Rectal smooth muscle tissue (tissue), 1 donor: ENCODE measurements around the gene EPS8.

Experiments
- H3K27ac ChIP-seq: one replicate; pipeline ENCODE4 v1.7.0; 2013; ENCODE audit warnings: low read depth, low read length, inconsistent platforms
- H3K27me3 ChIP-seq: one replicate; pipeline ENCODE4 v1.7.0; 2013; ENCODE audit warnings: low read length; ENCODE audit not compliant: control insufficient read depth, insufficient read depth
- H3K36me3 ChIP-seq: one replicate; pipeline ENCODE4 v1.7.0; 2013; ENCODE audit warnings: low read length; ENCODE audit not compliant: control insufficient read depth, insufficient read depth
- H3K4me1 ChIP-seq: one replicate; pipeline ENCODE4 v1.7.0; 2013; ENCODE audit warnings: low read length; ENCODE audit not compliant: control insufficient read depth, insufficient read depth
- H3K4me3 ChIP-seq: one replicate; pipeline ENCODE4 v1.7.0; 2013; ENCODE audit warnings: low read length
- H3K9ac ChIP-seq: one replicate; pipeline ENCODE4 v1.7.0; 2013; ENCODE audit warnings: low read length

EPS8 gene

DNA sequence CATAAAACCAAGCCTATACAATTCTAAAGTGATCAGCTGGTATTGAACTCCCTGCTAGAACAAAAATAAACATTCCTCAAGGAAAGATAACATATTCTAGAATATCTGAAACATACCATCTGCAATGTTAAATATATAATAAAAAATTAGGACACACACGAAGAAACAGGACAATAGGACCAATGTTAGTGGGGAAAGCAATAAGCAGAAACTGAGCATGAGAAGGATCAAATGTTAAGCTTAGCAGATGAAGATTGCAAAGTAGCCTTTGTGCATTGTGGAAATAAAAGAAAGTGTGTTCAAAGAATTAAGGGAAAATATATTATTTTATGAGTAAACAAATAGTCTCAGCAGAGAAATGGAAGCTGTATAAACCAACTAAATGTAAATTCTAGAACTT is 180.8 kb downstream of the EPS8 start:
- Histone ChIP-seq H3K27ac (no peak overlapping the region), H3K4me1 (no peaks in the 10 kb centered on the region), H3K36me3 (no peaks in the 10 kb centered on the region), H3K4me3 (no peak overlapping the region), H3K9ac (no peak overlapping the region), H3K27me3 (no peaks in the 10 kb centered on the region)

DNA sequence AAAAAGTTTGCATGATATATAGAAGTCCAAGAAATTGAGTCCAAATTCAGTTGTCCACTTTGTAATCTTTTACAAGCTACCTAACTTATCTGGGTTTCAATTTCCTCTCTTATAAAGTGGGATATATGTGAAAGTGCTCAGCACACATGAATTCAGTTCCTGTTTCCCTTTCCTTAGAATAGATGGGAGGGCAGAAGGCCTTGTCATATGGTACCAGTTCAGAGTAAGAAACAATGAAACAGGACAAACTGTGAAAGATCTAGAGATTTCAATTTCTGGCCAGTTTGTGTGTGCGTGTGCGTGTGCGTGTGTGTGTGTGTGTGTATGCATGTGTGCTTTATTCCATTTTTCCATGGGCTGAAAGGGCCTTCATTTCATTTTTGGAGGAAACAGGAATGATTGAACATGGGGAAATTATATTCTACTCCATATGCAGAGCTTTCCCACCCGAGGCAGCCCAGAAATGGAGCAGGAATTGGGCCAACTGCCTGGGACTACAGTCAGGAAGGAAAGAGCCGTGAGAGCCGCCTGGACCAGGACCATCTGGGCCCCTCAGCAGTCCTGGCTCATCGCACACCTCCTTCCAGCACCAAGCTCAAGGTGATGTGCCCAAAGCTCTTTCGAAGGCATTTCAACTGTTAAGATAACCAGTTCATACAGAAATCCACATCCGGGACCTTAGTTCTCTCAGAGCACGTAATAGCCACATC is 183.2 kb downstream of the EPS8 start:
- H3K9ac ChIP-seq, result no peak overlapping the region
- H3K4me3 ChIP-seq, result no peak overlapping the region
- no peaks in the 10 kb centered on the region for H3K27me3 ChIP-seq
- H3K27ac ChIP-seq, result no peak overlapping the region
- no peaks in the 10 kb centered on the region for H3K4me1 ChIP-seq
- no peaks in the 10 kb centered on the region for H3K36me3 ChIP-seq

DNA sequence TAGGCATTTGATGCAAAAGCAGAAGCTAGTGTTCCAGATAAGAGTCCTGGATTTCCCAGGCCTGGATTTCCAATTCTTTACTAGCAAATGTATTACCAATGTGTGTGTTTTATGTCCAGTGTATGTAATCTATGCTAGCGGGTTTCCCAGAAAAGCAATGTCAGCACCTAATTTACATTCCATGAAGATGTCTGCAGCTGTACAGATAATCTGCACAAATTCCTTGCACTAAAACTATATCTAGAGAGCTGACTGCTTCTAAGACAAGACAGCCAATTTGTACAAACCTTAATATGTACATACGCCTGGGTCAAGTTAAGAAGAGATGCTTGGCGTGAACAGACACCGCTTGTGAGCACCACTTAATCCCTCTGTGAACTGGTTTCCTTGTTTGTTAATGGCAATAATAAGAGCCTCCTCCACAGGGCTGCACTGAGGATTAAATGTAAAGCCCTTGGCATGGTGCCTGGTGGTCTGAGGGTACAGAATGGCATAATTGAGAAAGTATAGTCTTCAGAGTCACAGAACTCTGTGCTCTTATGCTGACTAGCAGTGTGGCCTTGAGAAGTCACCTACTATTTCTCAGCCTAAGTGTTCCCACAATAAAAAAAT is 185.6 kb downstream of the EPS8 start:
- no peaks in the 10 kb centered on the region for H3K4me1 ChIP-seq
- H3K27me3 ChIP-seq, result no peaks in the 10 kb centered on the region
- H3K4me3 ChIP-seq, result no peak overlapping the region
- H3K36me3 ChIP-seq, result no peaks in the 10 kb centered on the region
- H3K9ac ChIP-seq, result no peak overlapping the region
- H3K27ac ChIP-seq, result no peak overlapping the region

DNA sequence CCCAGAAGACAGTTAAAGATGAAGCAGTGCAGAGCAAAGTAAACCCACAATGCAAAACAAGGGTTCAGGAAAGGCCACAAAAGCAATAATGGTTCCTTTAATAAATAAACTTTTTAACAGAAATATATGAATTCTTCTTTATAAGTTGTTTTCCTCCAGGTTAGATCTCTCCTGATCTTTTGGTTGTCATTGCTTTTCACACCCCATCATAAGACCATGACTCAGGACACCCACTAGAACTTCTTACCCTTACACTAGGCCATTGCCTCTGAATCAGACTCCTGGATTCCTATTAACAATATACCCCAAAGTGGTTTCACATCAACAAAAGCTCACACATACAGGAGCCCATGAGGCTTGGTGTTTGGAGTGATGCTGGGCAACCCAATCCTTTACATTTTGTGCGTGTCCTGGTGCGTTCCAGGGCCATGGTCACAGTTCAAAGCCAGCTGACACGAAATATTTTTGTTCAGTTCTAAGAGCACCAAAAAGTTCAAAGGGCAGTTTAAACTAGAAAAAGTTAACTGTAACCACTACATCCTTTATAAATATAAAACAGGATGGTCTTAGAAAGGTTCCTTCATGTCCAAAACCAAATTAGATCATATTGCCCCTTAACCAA is 187.0 kb downstream of the EPS8 start:
- no peaks in the 10 kb centered on the region for H3K36me3 ChIP-seq

DNA sequence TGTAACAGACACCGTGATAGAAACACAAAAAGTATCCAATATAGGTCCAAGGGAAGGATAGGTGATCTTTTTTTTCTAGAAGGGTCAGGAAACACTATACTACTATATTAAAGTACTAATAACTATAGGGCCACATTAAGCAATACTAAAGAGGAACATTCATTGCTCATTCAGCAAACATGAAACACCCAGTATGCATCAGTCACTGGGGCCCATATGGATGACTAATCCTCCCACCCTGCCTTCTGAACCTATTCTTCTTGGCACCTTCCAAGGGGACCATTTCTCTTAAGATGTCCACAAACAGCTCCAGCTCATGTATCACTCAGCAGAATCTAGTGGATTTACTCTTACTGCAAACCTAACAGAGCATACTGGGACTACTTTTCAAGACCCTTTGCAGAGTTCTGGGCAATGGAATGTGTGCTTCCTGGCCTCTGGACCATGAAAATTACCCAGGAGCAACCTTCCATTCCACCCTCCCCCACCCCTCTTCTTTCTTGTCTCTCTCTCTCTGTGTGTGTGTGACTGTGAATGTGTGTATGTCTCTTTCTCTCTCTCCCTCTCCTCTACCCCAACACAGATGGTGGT is 187.9 kb downstream of the EPS8 start:
- Histone ChIP-seq H3K4me3 (no peak overlapping the region), H3K9ac (no peak overlapping the region), H3K27me3 (no peaks in the 10 kb centered on the region), H3K27ac (no peak overlapping the region), H3K4me1 (no peaks in the 10 kb centered on the region), H3K36me3 (no peaks in the 10 kb centered on the region)

More for the DNA sequence above, 187.0 kb downstream of the EPS8 start:
- Histone ChIP-seq H3K9ac (no peak overlapping the region), H3K27ac (no peak overlapping the region), H3K27me3 (no peaks in the 10 kb centered on the region), H3K4me3 (no peak overlapping the region), H3K4me1 (no peaks in the 10 kb centered on the region)

DNA sequence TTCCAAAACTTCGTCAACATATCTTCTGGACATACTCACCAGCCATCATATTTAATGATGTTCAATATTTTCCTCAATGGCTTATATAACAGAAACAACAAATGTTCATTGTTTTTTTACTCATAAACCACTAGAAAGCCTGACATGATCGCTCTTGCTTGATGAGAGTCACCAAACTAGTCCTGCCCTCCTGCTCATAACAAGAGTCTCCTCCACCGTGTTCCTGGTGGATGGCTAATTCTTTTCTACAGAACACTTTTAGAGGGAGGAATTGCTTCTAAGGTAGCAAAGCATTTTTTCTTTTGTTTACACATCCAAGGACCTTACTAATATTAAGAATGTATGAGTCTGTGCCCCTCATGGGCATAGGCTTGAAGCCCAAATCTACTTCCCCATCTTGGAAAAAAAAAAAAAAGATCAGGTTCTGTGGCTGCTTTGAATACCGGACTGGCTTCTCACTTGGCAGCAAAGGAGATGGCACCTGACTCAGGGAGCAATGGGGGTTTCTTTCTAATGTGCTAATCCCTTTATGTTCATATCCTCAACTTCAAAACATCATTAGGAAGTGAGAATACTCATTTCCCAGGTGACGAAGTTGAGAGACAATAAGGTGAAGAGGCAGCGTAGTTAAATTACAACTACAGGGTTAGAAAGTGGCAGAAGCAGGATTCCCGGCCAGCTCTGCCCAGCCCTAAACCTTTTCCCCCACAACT is 188.8 kb downstream of the EPS8 start:
- H3K36me3 ChIP-seq, result no peaks in the 10 kb centered on the region
- no peak overlapping the region for H3K9ac ChIP-seq
- no peak overlapping the region for H3K4me3 ChIP-seq
- no peak overlapping the region for H3K27ac ChIP-seq
- H3K4me1 ChIP-seq, result no peaks in the 10 kb centered on the region
- no peaks in the 10 kb centered on the region for H3K27me3 ChIP-seq

DNA sequence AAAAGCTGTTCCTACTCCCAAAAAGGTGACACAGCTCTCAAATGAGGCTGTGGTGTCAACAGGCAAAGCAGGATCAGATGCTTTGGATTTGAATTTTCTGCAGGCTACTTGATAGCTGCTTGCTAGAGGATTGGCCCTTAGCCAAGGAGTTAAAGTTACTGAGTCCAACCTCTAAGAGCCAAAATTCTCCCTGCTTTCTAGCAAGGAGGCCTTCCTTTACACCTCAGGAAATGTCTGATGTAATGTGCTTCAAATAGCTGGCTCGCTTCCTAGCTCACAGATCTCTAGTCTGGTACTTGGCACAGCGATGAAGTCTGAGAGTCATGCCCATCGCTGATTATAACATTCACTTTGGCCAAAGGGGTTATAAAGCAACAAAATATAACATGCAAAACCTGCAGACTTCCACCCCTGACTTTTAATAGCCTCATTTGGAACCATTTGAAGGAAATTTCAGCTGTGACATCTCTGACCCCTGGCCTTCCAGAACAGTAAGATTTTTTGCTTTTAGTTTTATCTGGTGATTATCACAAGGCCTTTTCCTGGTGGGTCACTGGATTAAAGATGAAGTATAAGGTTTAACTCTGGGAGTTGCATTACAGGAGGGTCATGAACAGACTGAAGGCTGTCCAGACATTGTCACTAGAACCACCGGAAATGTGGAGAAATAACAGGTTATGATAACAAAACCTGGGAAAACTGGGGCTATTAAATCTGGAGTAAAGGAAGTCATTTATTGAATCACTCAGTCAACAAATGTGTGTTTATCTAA is 189.7 kb downstream of the EPS8 start:
- H3K27me3 ChIP-seq, result no peaks in the 10 kb centered on the region
- no peak overlapping the region for H3K9ac ChIP-seq
- no peak overlapping the region for H3K4me3 ChIP-seq
- no peak overlapping the region for H3K27ac ChIP-seq
- no peaks in the 10 kb centered on the region for H3K4me1 ChIP-seq
- no peaks in the 10 kb centered on the region for H3K36me3 ChIP-seq

DNA sequence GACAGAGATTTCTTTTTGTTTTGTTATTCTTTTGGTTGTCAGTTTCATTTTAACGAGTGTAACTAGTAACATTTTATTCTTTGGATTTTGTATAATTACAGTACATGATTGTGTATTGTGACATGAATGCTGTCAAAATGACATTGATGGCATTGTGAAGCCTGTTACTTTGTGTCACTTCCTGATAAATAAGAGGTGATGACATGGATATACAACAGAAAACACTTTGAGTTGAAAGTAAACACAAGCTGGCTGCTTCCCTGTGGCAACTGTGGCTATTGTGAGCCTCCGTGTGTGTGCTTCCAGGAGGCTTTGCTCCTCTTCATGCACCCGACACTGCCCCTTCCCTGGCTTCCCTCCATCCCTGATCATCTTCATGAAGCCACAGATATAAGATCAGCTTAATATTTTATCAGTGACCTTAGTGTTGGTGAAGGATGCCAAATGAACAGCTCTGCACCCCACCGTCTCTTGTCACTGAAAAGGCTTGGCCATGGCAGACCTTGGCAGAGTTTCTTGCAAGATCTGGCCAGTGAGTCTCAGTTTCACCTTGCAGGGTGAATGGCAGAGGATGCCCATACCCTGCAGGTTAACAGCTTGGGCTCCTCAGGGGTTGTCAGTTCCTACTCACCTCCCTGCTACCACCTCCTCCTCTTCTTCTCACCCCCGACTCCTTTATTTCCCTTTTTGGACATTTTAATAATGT is 191.9 kb downstream of the EPS8 start:
- no peak overlapping the region for H3K27ac ChIP-seq
- no peak overlapping the region for H3K4me3 ChIP-seq
- no peaks in the 10 kb centered on the region for H3K4me1 ChIP-seq
- no peaks in the 10 kb centered on the region for H3K27me3 ChIP-seq
- H3K9ac ChIP-seq, result no peak overlapping the region
- H3K36me3 ChIP-seq, result no peaks in the 10 kb centered on the region

DNA sequence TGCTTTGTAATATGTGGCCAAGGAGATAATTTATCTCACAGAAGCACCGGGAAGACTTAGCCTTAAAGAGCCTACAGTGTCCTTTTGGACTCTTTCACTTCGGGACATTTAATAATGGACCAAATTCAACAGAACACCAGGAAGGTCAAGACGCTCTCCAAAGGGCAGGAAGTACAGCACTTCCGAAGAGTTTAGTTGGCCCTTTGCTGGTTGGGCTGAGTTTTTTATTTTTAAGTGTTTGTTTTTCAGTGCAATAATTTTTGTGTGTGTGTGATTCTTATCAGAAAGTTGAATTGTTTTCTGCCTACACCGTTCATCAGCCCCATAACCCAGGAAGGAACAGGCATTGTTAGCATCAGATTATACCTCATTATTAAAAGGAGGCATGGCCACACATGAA is 193.0 kb downstream of the EPS8 start:
- no peaks in the 10 kb centered on the region for H3K36me3 ChIP-seq
- no peak overlapping the region for H3K9ac ChIP-seq
- H3K27me3 ChIP-seq, result no peaks in the 10 kb centered on the region
- H3K27ac ChIP-seq, result no peak overlapping the region
- no peak overlapping the region for H3K4me3 ChIP-seq
- no peaks in the 10 kb centered on the region for H3K4me1 ChIP-seq

DNA sequence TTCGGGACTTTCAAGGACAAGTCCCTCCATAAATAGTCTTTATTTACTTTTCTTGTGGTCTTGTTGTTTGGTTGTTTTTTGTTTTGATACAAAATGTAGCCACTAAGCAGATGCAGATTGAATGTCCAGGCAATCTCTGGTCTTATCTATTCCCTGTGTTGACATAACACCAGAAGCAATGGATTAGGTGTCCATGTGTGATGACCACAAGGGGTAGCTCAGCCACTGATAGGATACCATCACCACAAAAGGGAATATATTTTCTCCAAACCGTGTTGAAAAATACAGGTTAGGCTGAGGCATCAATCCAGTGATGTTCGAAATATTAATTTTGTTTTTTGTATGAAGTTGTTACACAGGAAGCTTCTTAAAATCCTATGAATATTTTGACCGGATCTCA is 196.3 kb downstream of the EPS8 start:
- H3K4me3 ChIP-seq, result no peak overlapping the region
- H3K36me3 ChIP-seq, result no peaks in the 10 kb centered on the region
- no peak overlapping the region for H3K27ac ChIP-seq
- no peaks in the 10 kb centered on the region for H3K4me1 ChIP-seq
- H3K27me3 ChIP-seq, result no peaks in the 10 kb centered on the region
- no peak overlapping the region for H3K9ac ChIP-seq

DNA sequence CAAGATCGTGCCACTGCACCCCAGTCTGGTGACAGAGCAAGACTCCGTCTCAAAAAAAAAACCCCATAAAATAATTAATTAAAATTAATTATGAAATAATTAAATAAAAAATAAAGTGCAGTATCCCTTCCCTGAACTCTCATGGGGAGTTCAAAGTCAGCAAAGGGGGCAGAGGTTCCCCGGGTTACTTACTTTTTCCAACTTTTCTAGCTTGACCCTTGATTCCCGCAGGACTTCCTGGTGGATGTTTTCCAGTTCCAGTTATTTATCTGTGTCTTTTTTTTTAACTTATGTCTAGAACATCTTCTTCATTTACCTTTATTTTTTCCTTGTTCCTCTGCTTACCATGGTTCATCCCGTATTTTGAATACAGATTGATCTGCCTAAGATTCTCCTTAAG is 197.4 kb downstream of the EPS8 start:
- Histone ChIP-seq H3K4me3 (no peak overlapping the region), H3K27me3 (no peaks in the 10 kb centered on the region), H3K4me1 (no peaks in the 10 kb centered on the region), H3K9ac (no peak overlapping the region), H3K27ac (no peak overlapping the region), H3K36me3 (no peaks in the 10 kb centered on the region)
